ENCODE data around the gene KLRC1. TPM values are rescaled to one million over a fixed set of nuclear protein-coding genes. Genes with fewer than 3 reads are reported as not detected.
"Not testable (repeated sequence)": the region's sequence is repeated elsewhere in the genome, so short reads cannot be mapped to it uniquely, and the experiment has no call there.

Gene KLRC1
- total RNA-seq = not detected

DNA sequence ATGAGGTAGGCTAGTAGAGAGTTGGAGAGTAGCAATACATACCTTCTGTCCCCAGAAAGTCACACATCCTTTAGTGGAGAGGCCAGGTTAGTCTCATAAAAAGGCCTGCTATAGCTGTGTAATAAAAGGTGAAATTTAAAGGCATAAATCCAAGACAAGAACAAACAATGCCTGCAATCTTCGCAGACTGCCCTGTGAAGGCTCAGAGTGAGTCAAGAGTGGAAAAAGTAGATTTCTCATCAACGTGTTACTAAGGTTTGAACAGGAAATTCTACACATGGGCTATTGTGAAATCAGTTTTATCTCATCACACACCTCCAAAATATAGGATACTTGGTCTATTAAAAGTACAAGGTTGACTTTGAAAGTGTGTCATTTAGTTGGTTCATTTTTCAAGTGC lies at the start of gene KLRC1:
Gene KLRC1 (minus strand): TSS at position 222 of the 400 bp plus-strand sequence. CDS start 2,221 bp downstream, outside the sequence.
- Mint-ChIP-seq H3K27ac (no peak within 1 kb of the TSS), H3K4me1 (ENCODE audit: low read depth) (no peaks in the 10 kb centered on the region), H3K36me3 (peaks cover 4% of the 10 kb centered on the region), H3K9me3 (peaks cover 26% of the 10 kb centered on the region), H3K27me3 (no peaks in the 10 kb centered on the region), H3K4me3 (no peak within 1 kb of the TSS)
- intact Hi-C loops (cut with micrococcal nuclease) = no loop called here
- no peak for DNase-seq
- ChIA-PET POLR2A (no interaction called here), CTCF (interaction anchor here (0.7 kb wide), 1 partner anchor 259 kb away, joined by 3 read pairs; no protein-coding TSS in a partner anchor)

GRCh38 chr12:10501030-10501429 lies 47.9 kb upstream of the KLRC1 start:
- H3K27me3 Mint-ChIP-seq = peaks cover 24% of the 10 kb centered on the region
- H3K36me3 Mint-ChIP-seq = no peaks in the 10 kb centered on the region
- no peak overlapping the region for H3K4me3 Mint-ChIP-seq
- peaks cover 7% of the 10 kb centered on the region for H3K4me1 Mint-ChIP-seq (ENCODE audit: low read depth)
- POLR2A ChIA-PET = no interaction called here
- CTCF ChIA-PET = no interaction called here
- DNase-seq = no peak
- no peaks in the 10 kb centered on the region for H3K9me3 Mint-ChIP-seq
- no peak overlapping the region for H3K27ac Mint-ChIP-seq
- intact Hi-C loops (cut with micrococcal nuclease) = no loop called here

- ChIA-PET POLR2A (no interaction called here), CTCF (no interaction called here)
- no peak for DNase-seq
- Mint-ChIP-seq H3K9me3 (no peaks in the 10 kb centered on the region), H3K4me1 (ENCODE audit: low read depth) (peaks cover 5% of the 10 kb centered on the region), H3K27ac (no peak overlapping the region), H3K27me3 (peaks cover 31% of the 10 kb centered on the region), H3K4me3 (no peak overlapping the region), H3K36me3 (no peaks in the 10 kb centered on the region)
- intact Hi-C loops (cut with micrococcal nuclease) = loop anchor here (2.0 kb wide), 1 partner anchor 43 kb away; no protein-coding TSS in a partner anchor
Measured at GRCh38 chr12:10498042-10498441, 44.9 kb upstream of the KLRC1 start.

GRCh38 chr12:10497602-10498001 lies 44.4 kb upstream of the KLRC1 start:
- Mint-ChIP-seq H3K27ac (no peak overlapping the region), H3K27me3 (peaks cover 29% of the 10 kb centered on the region), H3K4me3 (no peak overlapping the region), H3K4me1 (ENCODE audit: low read depth) (peaks cover 5% of the 10 kb centered on the region), H3K36me3 (no peaks in the 10 kb centered on the region), H3K9me3 (no peaks in the 10 kb centered on the region)
- intact Hi-C loops (cut with micrococcal nuclease) = loop anchor here (1.0 to 2.0 kb wide), 2 partner anchors 43 to 193 kb away; no protein-coding TSS in a partner anchor
- POLR2A ChIA-PET = no interaction called here
- CTCF ChIA-PET = no interaction called here
- DNase-seq = peak; percentile 53

DNA sequence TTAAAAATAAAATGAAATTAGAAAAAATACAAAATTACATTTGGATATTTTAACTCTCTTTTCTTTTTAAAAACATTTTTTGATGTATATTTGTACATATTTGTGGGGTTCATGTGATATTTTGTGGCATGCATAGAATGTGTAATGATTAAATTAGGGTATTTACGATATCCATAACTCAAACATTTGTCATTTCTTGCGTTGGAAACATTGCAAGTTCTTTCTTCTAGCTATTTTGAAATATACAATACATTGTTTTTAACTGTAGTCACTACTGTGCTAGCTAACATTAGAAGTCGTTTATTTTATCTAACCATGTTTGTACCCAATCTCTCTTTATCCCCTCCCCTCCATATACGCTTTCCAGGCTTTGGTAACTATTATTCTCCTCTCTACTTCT lies 38.6 kb upstream of the KLRC1 start:
- peaks cover 2% of the 10 kb centered on the region for H3K36me3 Mint-ChIP-seq
- H3K4me3 Mint-ChIP-seq = no peak overlapping the region
- no peaks in the 10 kb centered on the region for H3K4me1 Mint-ChIP-seq (ENCODE audit: low read depth)
- ChIA-PET POLR2A (no interaction called here), CTCF (no interaction called here)
- DNase-seq = no peak
- no peak overlapping the region for H3K27ac Mint-ChIP-seq
- H3K27me3 Mint-ChIP-seq = peaks cover 26% of the 10 kb centered on the region
- intact Hi-C loops (cut with micrococcal nuclease) = no loop called here
- peaks cover 3% of the 10 kb centered on the region for H3K9me3 Mint-ChIP-seq

GRCh38 chr12:10487328-10487727 lies 34.2 kb upstream of the KLRC1 start:
- DNase-seq; H3K4me3 Mint-ChIP-seq; H3K27ac Mint-ChIP-seq; H3K9me3 Mint-ChIP-seq; POLR2A ChIA-PET; H3K4me1 Mint-ChIP-seq (ENCODE audit: low read depth); intact Hi-C loops (cut with micrococcal nuclease); CTCF ChIA-PET; H3K36me3 Mint-ChIP-seq: not testable (repeated sequence)
- peaks cover 24% of the 10 kb centered on the region for H3K27me3 Mint-ChIP-seq

DNA sequence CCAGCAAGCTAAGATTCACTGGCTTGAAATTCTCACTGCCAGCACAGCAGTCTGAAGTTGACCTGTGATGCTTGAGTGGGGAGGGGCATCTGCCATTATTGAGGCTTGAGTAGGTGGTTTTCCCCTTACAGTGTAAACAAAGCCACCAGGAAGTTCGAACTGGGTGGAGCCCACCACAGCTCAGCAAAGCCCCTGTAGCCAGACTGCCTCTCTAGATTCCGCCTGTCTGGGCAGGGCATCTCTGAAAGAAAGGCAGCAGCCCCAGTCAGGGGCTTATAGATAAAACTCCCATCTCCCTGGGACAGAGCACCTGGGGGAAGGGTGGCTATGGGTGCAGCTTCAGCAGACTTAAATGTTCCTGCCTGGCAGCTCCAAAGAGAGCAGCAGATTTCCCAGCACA lies 28.7 kb upstream of the KLRC1 start:
- DNase-seq = not testable (repeated sequence)

GRCh38 chr12:10472808-10473207 lies 19.6 kb upstream of the KLRC1 start:
- Mint-ChIP-seq H3K9me3 (peaks cover 14% of the 10 kb centered on the region), H3K27me3 (peaks cover 12% of the 10 kb centered on the region)
- H3K36me3 Mint-ChIP-seq; H3K4me1 Mint-ChIP-seq (ENCODE audit: low read depth); DNase-seq; H3K4me3 Mint-ChIP-seq; POLR2A ChIA-PET; intact Hi-C loops (cut with micrococcal nuclease); CTCF ChIA-PET; H3K27ac Mint-ChIP-seq: not testable (repeated sequence)

More for the DNA sequence above, 28.7 kb upstream of the KLRC1 start:
- H3K4me1 Mint-ChIP-seq (ENCODE audit: low read depth); H3K27ac Mint-ChIP-seq; CTCF ChIA-PET; H3K9me3 Mint-ChIP-seq; H3K4me3 Mint-ChIP-seq; intact Hi-C loops (cut with micrococcal nuclease); H3K36me3 Mint-ChIP-seq: not testable (repeated sequence)
- peaks cover 24% of the 10 kb centered on the region for H3K27me3 Mint-ChIP-seq
- POLR2A ChIA-PET = interaction anchor here (1.1 kb wide), 1 partner anchor 33 kb away, joined by 3 read pairs; no protein-coding TSS in a partner anchor

GRCh38 chr12:10469701-10470100 lies 16.5 kb upstream of the KLRC1 start:
- POLR2A ChIA-PET = no interaction called here
- CTCF ChIA-PET = no interaction called here
- no peak overlapping the region for H3K4me3 Mint-ChIP-seq
- DNase-seq = no peak
- H3K27ac Mint-ChIP-seq = no peak overlapping the region
- intact Hi-C loops (cut with micrococcal nuclease) = no loop called here
- peaks cover 29% of the 10 kb centered on the region for H3K27me3 Mint-ChIP-seq
- no peaks in the 10 kb centered on the region for H3K4me1 Mint-ChIP-seq (ENCODE audit: low read depth)
- no peaks in the 10 kb centered on the region for H3K36me3 Mint-ChIP-seq
- peaks cover 11% of the 10 kb centered on the region for H3K9me3 Mint-ChIP-seq

- Mint-ChIP-seq H3K27ac (no peak overlapping the region), H3K4me1 (ENCODE audit: low read depth) (no peaks in the 10 kb centered on the region), H3K4me3 (no peak overlapping the region), H3K27me3 (peaks cover 46% of the 10 kb centered on the region), H3K9me3 (no peaks in the 10 kb centered on the region), H3K36me3 (no peaks in the 10 kb centered on the region)
- ChIA-PET POLR2A (no interaction called here), CTCF (no interaction called here)
- intact Hi-C loops (cut with micrococcal nuclease) = no loop called here
- DNase-seq = no peak
Measured at GRCh38 chr12:10466311-10466710, 13.1 kb upstream of the KLRC1 start.

- intact Hi-C loops (cut with micrococcal nuclease) = no loop called here
- ChIA-PET POLR2A (no interaction called here), CTCF (no interaction called here)
- no peak overlapping the region for H3K4me3 Mint-ChIP-seq
- DNase-seq = no peak
- no peak overlapping the region for H3K27ac Mint-ChIP-seq
- H3K27me3 Mint-ChIP-seq = peaks cover 6% of the 10 kb centered on the region
- H3K9me3 Mint-ChIP-seq = peaks cover 26% of the 10 kb centered on the region
- H3K4me1 Mint-ChIP-seq (ENCODE audit: low read depth) = no peaks in the 10 kb centered on the region
- H3K36me3 Mint-ChIP-seq = peaks cover 4% of the 10 kb centered on the region
Measured at GRCh38 chr12:10457760-10458159, 4.6 kb upstream of the KLRC1 start.

DNA sequence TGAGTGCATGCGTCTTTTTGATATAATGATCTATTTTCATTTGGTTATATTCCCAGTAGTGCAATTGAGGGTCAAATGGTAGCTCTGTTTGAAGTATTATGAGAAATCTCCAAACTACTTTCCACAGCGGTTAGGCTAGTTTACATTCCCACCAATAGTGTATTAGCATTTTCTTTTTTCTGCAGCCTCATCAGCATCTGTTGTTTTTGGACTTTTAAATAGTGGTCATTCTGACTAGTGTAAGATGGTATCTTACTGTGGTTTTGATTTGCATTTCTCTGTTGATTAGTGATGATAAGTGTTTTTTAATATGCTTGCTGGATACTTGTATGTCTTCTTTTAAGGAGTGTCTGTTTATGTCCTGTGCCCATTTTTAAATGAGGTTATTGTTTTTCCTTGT lies 3.7 kb upstream of the KLRC1 start:
- Mint-ChIP-seq H3K4me3 (no peak overlapping the region), H3K27ac (no peak overlapping the region), H3K9me3 (peaks cover 26% of the 10 kb centered on the region), H3K36me3 (peaks cover 4% of the 10 kb centered on the region), H3K27me3 (peaks cover 2% of the 10 kb centered on the region), H3K4me1 (ENCODE audit: low read depth) (no peaks in the 10 kb centered on the region)
- intact Hi-C loops (cut with micrococcal nuclease) = no loop called here
- no peak for DNase-seq
- CTCF ChIA-PET = no interaction called here
- POLR2A ChIA-PET = no interaction called here

- CTCF ChIA-PET = interaction anchor here (0.7 kb wide), 1 partner anchor 163 kb away, joined by 3 read pairs; no protein-coding TSS in a partner anchor
- POLR2A ChIA-PET = no interaction called here
- peaks cover 4% of the 10 kb centered on the region for H3K36me3 Mint-ChIP-seq
Measured at GRCh38 chr12:10455766-10456165, 2.6 kb upstream of the KLRC1 start.

More at GRCh38 chr12:10455766-10456165, 2.6 kb upstream of the KLRC1 start:
- H3K9me3 Mint-ChIP-seq = peaks cover 26% of the 10 kb centered on the region
- H3K27me3 Mint-ChIP-seq = peaks cover 2% of the 10 kb centered on the region
- H3K27ac Mint-ChIP-seq = no peak overlapping the region
- H3K4me1 Mint-ChIP-seq (ENCODE audit: low read depth) = no peaks in the 10 kb centered on the region
- intact Hi-C loops (cut with micrococcal nuclease) = no loop called here
- no peak for DNase-seq
- no peak overlapping the region for H3K4me3 Mint-ChIP-seq
